SK-N-MC (cell line): ENCODE data around the gene CLRN3.

ENCODE experiments used
- EZH2 ChIP-seq: fragments of 200-600 bp; sonication (generic); IDR thresholded peaks from one replicate; pipeline ENCODE4 v1.6.1; 2017; ENCODE audit warnings: antibody characterized with exemption
- POLR2AphosphoS5 ChIP-seq: IDR thresholded peaks from 2 replicates; pipeline ENCODE4 v1.6.1; 2012; ENCODE audit warnings: mild to moderate bottlenecking, low read depth, low read length, borderline replicate concordance

GRCh38 chr10:127890832-127891334, 1.9 kb downstream of the CLRN3 start:
- TF ChIP-seq EZH2, result no peak
- no peak for TF ChIP-seq POLR2AphosphoS5
